Neuronal stem cell (in vitro differentiated cells): ENCODE measurements around the gene CMIP.

Source experiments
- DNase-seq: peaks from one replicate; pipeline ENCODE4 v3.0.0-alpha.2; 2013; ENCODE audit warnings: low spot score
- H2AFZ ChIP-seq: one replicate; pipeline ENCODE4 v1.6.1; 2013; ENCODE audit warnings: mild to moderate bottlenecking, low read length, inconsistent platforms
- H2AK5ac ChIP-seq: 2 replicates; pipeline ENCODE4 v1.6.1; 2013; ENCODE audit warnings: low read depth, mild to moderate bottlenecking, inconsistent platforms, low read length, moderate library complexity, mixed read lengths
- H2BK120ac ChIP-seq: 2 replicates; pipeline ENCODE4 v1.6.1; 2013; ENCODE audit warnings: low read depth, mild to moderate bottlenecking, inconsistent platforms, low read length, moderate library complexity, mixed read lengths
- H2BK12ac ChIP-seq: one replicate; pipeline ENCODE4 v1.6.1; 2013; ENCODE audit warnings: low read length, inconsistent platforms
- H2BK15ac ChIP-seq: 2 replicates; pipeline ENCODE4 v1.6.1; 2013; ENCODE audit warnings: mild to moderate bottlenecking, low read length, inconsistent platforms, mixed read lengths
- H2BK5ac ChIP-seq: one replicate; pipeline ENCODE4 v1.6.1; 2013; ENCODE audit warnings: inconsistent platforms, mild to moderate bottlenecking, low read length, moderate library complexity
- H3K14ac ChIP-seq: one replicate; pipeline ENCODE4 v1.6.1; 2013; ENCODE audit warnings: low read length, inconsistent platforms
- H3K18ac ChIP-seq: 2 replicates; pipeline ENCODE4 v1.6.1; 2013; ENCODE audit warnings: low read length, inconsistent platforms
- H3K23ac ChIP-seq: 2 replicates; pipeline ENCODE4 v1.6.1; 2013; ENCODE audit warnings: low read depth, mild to moderate bottlenecking, mixed read lengths, low read length, inconsistent platforms; ENCODE audit not compliant: poor library complexity
- H3K27ac ChIP-seq: replicated peaks from 3 replicates; pipeline ENCODE4 v1.5.1; 2013; ENCODE audit warnings: low read length, inconsistent platforms
- H3K27me3 ChIP-seq, 3 experiments: 2 replicates each; pipeline ENCODE4 v1.6.1; 2013; ENCODE audit warnings: low read length in 3 of 3, mild to moderate bottlenecking in 2 of 3, inconsistent platforms in 1 of 3, low read depth in 1 of 3, mixed read lengths in 1 of 3, moderate library complexity in 1 of 3; ENCODE audit not compliant: control insufficient read depth in 3 of 3, insufficient read depth in 3 of 3
- H3K36me3 ChIP-seq, 2 donors: replicated peaks in 1 of 2; 2 replicates each; pipeline ENCODE4 v1.6.1; 2013; ENCODE audit warnings: low read length in 2 of 2; ENCODE audit not compliant: control insufficient read depth in 2 of 2, insufficient read depth in 2 of 2
- H3K4ac ChIP-seq: 2 replicates; pipeline ENCODE4 v1.6.1; 2013; ENCODE audit warnings: inconsistent platforms, mild to moderate bottlenecking, low read length, moderate library complexity
- H3K4me1 ChIP-seq, 2 donors: 1 replicate in 1 of 2; 2 replicates in 1 of 2; pipeline ENCODE4 v1.6.1; 2013; ENCODE audit warnings: low read length in 2 of 2, low read depth in 1 of 2; ENCODE audit not compliant: control insufficient read depth in 2 of 2, insufficient read depth in 1 of 2
- H3K4me2 ChIP-seq: one replicate; pipeline ENCODE4 v1.6.1; 2013; ENCODE audit warnings: mild to moderate bottlenecking, low read length, inconsistent platforms; ENCODE audit not compliant: insufficient read depth, poor library complexity, severe bottlenecking
- H3K4me3 ChIP-seq, 2 donors: 2 replicates each; pipeline ENCODE4 v1.5.1; 2013; ENCODE audit warnings: low read length in 2 of 2, mild to moderate bottlenecking in 2 of 2, inconsistent platforms in 1 of 2, moderate library complexity in 1 of 2
- H3K79me1 ChIP-seq: one replicate; pipeline ENCODE4 v1.6.1; 2013; ENCODE audit warnings: low read depth, mild to moderate bottlenecking, inconsistent platforms, low read length, moderate library complexity
- H3K9ac ChIP-seq: one replicate; pipeline ENCODE4 v1.6.1; 2013; ENCODE audit warnings: mild to moderate bottlenecking, low read depth, low read length, inconsistent platforms; ENCODE audit not compliant: poor library complexity
- H3K9me3 ChIP-seq, 2 donors: replicated peaks in 1 of 2; 2 replicates each; pipeline versions ENCODE3 to v1.6.1; 2013; ENCODE audit warnings: low read length in 2 of 2, mild to moderate bottlenecking in 2 of 2, inconsistent platforms in 1 of 2, low read depth in 1 of 2, mixed read lengths in 1 of 2, moderate library complexity in 1 of 2; ENCODE audit not compliant: control insufficient read depth in 2 of 2, insufficient read depth in 1 of 2
- H4K8ac ChIP-seq: one replicate; pipeline ENCODE4 v1.6.1; 2013; ENCODE audit warnings: low read depth, mild to moderate bottlenecking, inconsistent platforms, low read length, moderate library complexity
- H4K91ac ChIP-seq: one replicate; pipeline ENCODE4 v1.6.1; 2013; ENCODE audit warnings: low read length, low read depth, mild to moderate bottlenecking, inconsistent platforms; ENCODE audit not compliant: poor library complexity
- WGBS, 2 donors: extraction: QIAGEN DNeasy Blood & Tissue Kit; methylation state at CpG; one replicate each; pipeline ENCODE4 v1.1.7; 2013; ENCODE audit warnings: missing lambda C conversion rate in 2 of 2, mixed read lengths in 1 of 2; ENCODE audit not compliant: insufficient read length in 2 of 2, insufficient replicate concordance in 1 of 2; ENCODE audit errors: extremely low coverage in 2 of 2; 5-methylcytosine and 5-hydroxymethylcytosine counted together

The CMIP gene

DNA sequence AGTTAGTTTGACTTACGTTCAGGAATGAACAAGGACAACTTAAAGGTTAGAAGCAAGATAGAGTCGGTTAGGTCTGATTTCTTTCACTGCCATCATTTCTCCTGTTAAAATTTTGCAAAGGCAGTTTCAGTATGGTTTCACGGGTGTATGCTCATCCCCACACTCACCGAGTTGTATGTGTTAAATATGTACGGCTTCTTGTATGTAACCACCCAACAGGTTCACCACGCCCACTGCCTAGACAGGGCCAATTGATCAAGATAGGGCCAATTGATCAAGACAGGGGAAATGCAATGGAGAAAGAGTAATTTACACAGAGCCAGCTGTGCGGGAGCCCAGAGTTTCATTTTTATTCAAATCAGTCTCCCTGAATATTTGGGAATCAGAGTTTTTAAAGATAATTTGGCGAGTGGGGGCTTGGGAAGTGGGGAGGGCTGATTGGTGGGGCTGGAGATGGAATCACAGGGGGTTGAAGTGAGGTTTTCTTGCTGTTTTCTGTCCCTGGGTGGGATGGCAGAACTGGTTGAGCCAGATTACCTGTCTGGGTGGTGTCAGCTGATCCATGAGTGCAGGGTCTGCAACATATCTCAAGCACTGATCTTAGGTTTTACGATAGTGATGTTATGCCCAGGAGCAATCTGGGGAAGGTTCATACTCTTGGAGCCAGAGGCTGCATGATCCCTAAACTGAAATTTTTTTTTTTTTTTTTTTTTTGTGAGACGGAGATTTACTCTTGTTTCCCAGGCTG lies 272.0 kb downstream of the CMIP start:
- Histone ChIP-seq H3K36me3 (no peaks in the 10 kb centered on the region), H3K23ac (no peak overlapping the region), H3K4me3 (no peak overlapping the region), H4K91ac (no peak overlapping the region), H2BK15ac (no peak overlapping the region), H3K9me3 (no peaks in the 10 kb centered on the region), H3K4ac (no peak overlapping the region), H2BK120ac (no peak overlapping the region), H3K9ac (no peak overlapping the region), H2BK5ac (no peak overlapping the region), H3K4me1 (peaks cover 5 to 14% of the 10 kb centered on the region in 2 donors), H3K18ac (no peak overlapping the region), H4K8ac (no peak overlapping the region), H3K27me3 (no peaks in the 10 kb centered on the region), H2BK12ac (no peak overlapping the region), H3K79me1 (no peaks in the 10 kb centered on the region), H2AK5ac (no peak overlapping the region), H3K14ac (no peak overlapping the region), H2AFZ (no peak overlapping the region), H3K4me2 (no peak overlapping the region), H3K27ac (no peak overlapping the region)
- no peak for DNase-seq
- WGBS, 2 donors: no CpG with 5 or more reads among the region's 10 CpGs

DNA sequence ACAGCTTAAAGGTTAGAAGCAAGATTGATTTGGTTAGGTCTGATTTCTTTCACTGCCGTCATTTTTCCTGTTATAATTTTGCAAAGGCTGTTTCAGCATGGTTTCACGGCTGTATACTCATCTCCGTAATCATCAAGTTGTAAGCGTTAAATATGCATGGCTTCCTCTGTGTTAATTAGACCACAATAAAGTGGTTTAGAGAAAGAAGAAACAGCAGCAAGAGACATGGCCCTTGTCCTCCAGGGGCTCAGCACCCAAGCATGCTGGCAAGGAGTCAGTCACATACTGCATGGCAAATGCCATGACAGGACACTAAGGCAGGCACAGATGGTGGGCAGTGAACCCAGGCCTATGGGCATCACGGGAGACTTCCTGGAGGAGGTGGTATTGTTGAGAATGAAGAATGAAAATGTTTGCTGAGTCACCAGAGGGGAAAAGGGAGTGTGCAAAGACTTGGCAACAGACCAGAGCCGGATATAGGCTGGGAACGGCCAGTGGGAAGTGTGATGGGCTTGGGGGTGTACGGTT lies 273.1 kb downstream of the CMIP start:
- Histone ChIP-seq H2BK15ac (no peak overlapping the region), H3K14ac (no peak overlapping the region), H2BK12ac (peak overlapping the region; percentile 63), H4K91ac (no peak overlapping the region), H3K23ac (no peak overlapping the region), H3K9me3 (no peaks in the 10 kb centered on the region), H3K79me1 (no peaks in the 10 kb centered on the region), H3K4me2 (no peak overlapping the region), H3K4me1 (peaks cover 0 to 8% of the 10 kb centered on the region in 2 donors), H3K9ac (no peak overlapping the region), H2AFZ (no peak overlapping the region), H2BK5ac (no peak overlapping the region), H4K8ac (no peak overlapping the region), H2AK5ac (peak overlapping the region; percentile 40), H2BK120ac (no peak overlapping the region), H3K27me3 (no peaks in the 10 kb centered on the region), H3K27ac (no peak overlapping the region), H3K18ac (peak overlapping the region; percentile 38), H3K4me3 (no peak overlapping the region), H3K4ac (peak overlapping the region; percentile 38), H3K36me3 (no peaks in the 10 kb centered on the region)
- WGBS, 2 donors: no CpG with 5 or more reads among the region's 8 CpGs
- no peak for DNase-seq

DNA sequence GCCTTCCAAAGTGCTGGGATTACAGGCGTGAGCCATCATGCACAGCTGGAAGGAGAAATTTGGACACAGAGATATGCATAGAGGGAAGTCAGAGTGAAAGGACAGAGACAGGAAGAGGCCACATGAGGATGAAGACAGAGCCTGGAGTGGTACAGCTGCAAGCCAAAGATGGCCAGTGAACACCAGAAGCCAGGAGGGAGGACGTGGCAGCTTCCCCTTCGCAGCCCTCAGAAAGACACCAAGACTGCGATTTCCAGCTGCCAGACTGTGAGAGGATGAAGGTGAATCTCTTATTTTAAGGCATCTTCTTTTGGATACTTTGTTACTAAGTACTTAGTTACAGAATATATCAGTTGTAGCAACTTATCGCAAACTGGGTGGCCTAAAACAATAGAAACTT lies 274.0 kb downstream of the CMIP start:
- Histone ChIP-seq H3K4me1 (peaks cover 0 to 8% of the 10 kb centered on the region in 2 donors), H3K27ac (no peak overlapping the region)

DNA sequence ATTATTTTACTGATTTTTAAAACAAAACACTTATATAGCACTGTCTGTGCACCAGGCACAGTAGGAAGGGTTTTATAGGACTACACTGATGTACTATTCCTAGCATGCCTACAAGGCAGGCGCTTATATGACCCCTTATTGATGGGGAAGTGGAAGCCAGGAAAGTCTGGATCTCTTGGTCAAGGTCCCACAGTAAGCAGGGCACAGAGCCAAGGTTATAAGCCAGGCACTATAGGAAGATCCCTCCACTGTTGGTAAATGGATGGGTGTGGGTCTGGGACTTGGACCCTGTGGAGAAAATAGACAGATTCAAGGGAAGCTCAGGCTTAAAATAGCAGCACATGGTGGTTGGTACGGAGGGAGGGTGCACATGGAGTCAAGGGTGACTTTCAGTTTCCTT lies 275.4 kb downstream of the CMIP start:
- H3K9ac ChIP-seq: no peak overlapping the region
- H3K18ac ChIP-seq: no peak overlapping the region
- no peaks in the 10 kb centered on the region for H3K27me3 ChIP-seq
- H2BK15ac ChIP-seq: no peak overlapping the region
- H3K4ac ChIP-seq: no peak overlapping the region
- no peak overlapping the region for H4K8ac ChIP-seq
- no peaks in the 10 kb centered on the region for H3K36me3 ChIP-seq
- H2BK120ac ChIP-seq: no peak overlapping the region
- no peak overlapping the region for H2AFZ ChIP-seq
- no peaks in the 10 kb centered on the region for H3K9me3 ChIP-seq
- H3K4me1 ChIP-seq: peaks cover 0 to 8% of the 10 kb centered on the region in 2 donors
- no peak overlapping the region for H3K23ac ChIP-seq
- H2AK5ac ChIP-seq: no peak overlapping the region
- H2BK5ac ChIP-seq: no peak overlapping the region
- no peak overlapping the region for H4K91ac ChIP-seq
- no peak overlapping the region for H2BK12ac ChIP-seq
- DNase-seq: no peak
- no peak overlapping the region for H3K4me3 ChIP-seq
- no CpG with 5 or more reads among the region's 2 CpGs for WGBS, 2 donors
- H3K14ac ChIP-seq: no peak overlapping the region
- H3K4me2 ChIP-seq: no peak overlapping the region
- no peak overlapping the region for H3K27ac ChIP-seq
- H3K79me1 ChIP-seq: no peaks in the 10 kb centered on the region

More for the DNA sequence above, 274.0 kb downstream of the CMIP start:
- Histone ChIP-seq H3K23ac (peak overlapping the region; percentile 76), H2AK5ac (no peak overlapping the region), H3K27me3 (no peaks in the 10 kb centered on the region), H2AFZ (peak overlapping the region; percentile 39), H2BK5ac (no peak overlapping the region), H3K9me3 (no peaks in the 10 kb centered on the region), H2BK12ac (no peak overlapping the region), H3K9ac (no peak overlapping the region), H3K4me3 (no peak overlapping the region), H3K14ac (no peak overlapping the region), H3K4me2 (no peak overlapping the region), H4K91ac (peak overlapping the region; percentile 40), H2BK120ac (no peak overlapping the region), H3K36me3 (no peaks in the 10 kb centered on the region), H4K8ac (peak overlapping the region; percentile 52), H3K79me1 (no peaks in the 10 kb centered on the region), H3K4ac (no peak overlapping the region), H2BK15ac (no peak overlapping the region), H3K18ac (peak overlapping the region; percentile 44)
- no peak for DNase-seq
- WGBS, 2 donors: no CpG with 5 or more reads among the region's 5 CpGs
